Measurements from ENCODE around the gene MACROD2. TPM values are rescaled to one million over a fixed set of nuclear protein-coding genes. Genes with fewer than 3 reads are reported as not detected.

The MACROD2 gene
- polyA plus RNA-seq, 1 donor from 2014 or later, result 23.2 TPM

GRCh38 chr20:14706555-14706954 lies 711.2 kb downstream of the MACROD2 start:
- H3K9me2 ChIP-seq (ENCODE audit: insufficient read depth, low read length), result no peaks in the 10 kb centered on the region
- no peak overlapping the region for H3K4me2 ChIP-seq (ENCODE audit: low read length)
- H3K79me2 ChIP-seq (replicated peaks; ENCODE audit: insufficient read depth, low read length), result no peaks in the 10 kb centered on the region
- no peak overlapping the region for H3K27ac ChIP-seq (ENCODE audit: low read length)
- no peaks in the 10 kb centered on the region for H3K36me3 ChIP-seq (ENCODE audit: insufficient read depth, low read length)
- H3K9ac ChIP-seq (ENCODE audit: low read length), result no peak overlapping the region
- no peaks in the 10 kb centered on the region for H4K20me1 ChIP-seq (ENCODE audit: insufficient read depth)
- H3K27me3 ChIP-seq (ENCODE audit: insufficient read depth, low read depth, low read length), result no peaks in the 10 kb centered on the region
- H3K9me3 ChIP-seq (ENCODE audit: low read length), result no peaks in the 10 kb centered on the region
- H2AFZ ChIP-seq (ENCODE audit: low read depth, low read length), result no peak overlapping the region
- H3K4me3 ChIP-seq (ENCODE audit: low read length), result no peak overlapping the region
- no peaks in the 10 kb centered on the region for H3F3A ChIP-seq (ENCODE audit: insufficient read depth, low read length, poor library complexity, severe bottlenecking)
- no peak for TF ChIP-seq TAF1 (IDR thresholded peaks at IDR 0.05; ENCODE audit: low read depth)
- no peak for TF ChIP-seq REST (IDR thresholded peaks at IDR 0.05; ENCODE audit: borderline replicate concordance)
- no peak for TF ChIP-seq POLR2AphosphoS5 (IDR thresholded peaks at IDR 0.05)
- TF ChIP-seq SMC3 (conservative IDR thresholded peaks at IDR 0.05; ENCODE audit: poor library complexity), result no peak
- no peak for TF ChIP-seq EP300 (conservative IDR thresholded peaks at IDR 0.05; ENCODE audit: poor library complexity, severe bottlenecking)
- TF ChIP-seq MXI1 (conservative IDR thresholded peaks at IDR 0.05; ENCODE audit: poor library complexity, severe bottlenecking), result no peak
- no peak for TF ChIP-seq RAD21 (conservative IDR thresholded peaks at IDR 0.05)
- no peak for TF ChIP-seq EZH2 (IDR thresholded peaks at IDR 0.05; ENCODE audit: borderline replicate concordance, insufficient read depth, low read length, poor library complexity, severe bottlenecking)
- no peak for TF ChIP-seq CTCF (IDR thresholded peaks at IDR 0.05; ENCODE audit: poor library complexity, severe bottlenecking)

GRCh38 chr20:14707026-14707680 lies 711.8 kb downstream of the MACROD2 start:
- no peaks in the 10 kb centered on the region for H4K20me1 ChIP-seq (ENCODE audit: insufficient read depth)
- H3K27me3 ChIP-seq (ENCODE audit: insufficient read depth, low read depth, low read length), result no peaks in the 10 kb centered on the region
- no peak overlapping the region for H3K9ac ChIP-seq (ENCODE audit: low read length)
- TF ChIP-seq MXI1 (conservative IDR thresholded peaks at IDR 0.05; ENCODE audit: poor library complexity, severe bottlenecking) (no peak), SMC3 (conservative IDR thresholded peaks at IDR 0.05; ENCODE audit: poor library complexity) (no peak), EP300 (conservative IDR thresholded peaks at IDR 0.05; ENCODE audit: poor library complexity, severe bottlenecking) (no peak), REST (IDR thresholded peaks at IDR 0.05; ENCODE audit: borderline replicate concordance) (no peak), EZH2 (IDR thresholded peaks at IDR 0.05; ENCODE audit: borderline replicate concordance, insufficient read depth, low read length, poor library complexity, severe bottlenecking) (no peak), CTCF (IDR thresholded peaks at IDR 0.05; ENCODE audit: poor library complexity, severe bottlenecking) (no peak), RAD21 (conservative IDR thresholded peaks at IDR 0.05) (no peak), TAF1 (IDR thresholded peaks at IDR 0.05; ENCODE audit: low read depth) (no peak), POLR2AphosphoS5 (IDR thresholded peaks at IDR 0.05) (no peak)
- H3K27ac ChIP-seq (ENCODE audit: low read length), result no peak overlapping the region
- no peaks in the 10 kb centered on the region for H3K36me3 ChIP-seq (ENCODE audit: insufficient read depth, low read length)
- no peak overlapping the region for H3K4me2 ChIP-seq (ENCODE audit: low read length)
- no peaks in the 10 kb centered on the region for H3K79me2 ChIP-seq (replicated peaks; ENCODE audit: insufficient read depth, low read length)
- no peak overlapping the region for H2AFZ ChIP-seq (ENCODE audit: low read depth, low read length)
- no peaks in the 10 kb centered on the region for H3F3A ChIP-seq (ENCODE audit: insufficient read depth, low read length, poor library complexity, severe bottlenecking)
- no peaks in the 10 kb centered on the region for H3K9me2 ChIP-seq (ENCODE audit: insufficient read depth, low read length)
- no peaks in the 10 kb centered on the region for H3K9me3 ChIP-seq (ENCODE audit: low read length)
- H3K4me3 ChIP-seq (ENCODE audit: low read length), result no peak overlapping the region
